ENCODE data around the gene ECI1.

ECI1 gene, protein sequence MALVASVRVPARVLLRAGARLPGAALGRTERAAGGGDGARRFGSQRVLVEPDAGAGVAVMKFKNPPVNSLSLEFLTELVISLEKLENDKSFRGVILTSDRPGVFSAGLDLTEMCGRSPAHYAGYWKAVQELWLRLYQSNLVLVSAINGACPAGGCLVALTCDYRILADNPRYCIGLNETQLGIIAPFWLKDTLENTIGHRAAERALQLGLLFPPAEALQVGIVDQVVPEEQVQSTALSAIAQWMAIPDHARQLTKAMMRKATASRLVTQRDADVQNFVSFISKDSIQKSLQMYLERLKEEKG

DNA sequence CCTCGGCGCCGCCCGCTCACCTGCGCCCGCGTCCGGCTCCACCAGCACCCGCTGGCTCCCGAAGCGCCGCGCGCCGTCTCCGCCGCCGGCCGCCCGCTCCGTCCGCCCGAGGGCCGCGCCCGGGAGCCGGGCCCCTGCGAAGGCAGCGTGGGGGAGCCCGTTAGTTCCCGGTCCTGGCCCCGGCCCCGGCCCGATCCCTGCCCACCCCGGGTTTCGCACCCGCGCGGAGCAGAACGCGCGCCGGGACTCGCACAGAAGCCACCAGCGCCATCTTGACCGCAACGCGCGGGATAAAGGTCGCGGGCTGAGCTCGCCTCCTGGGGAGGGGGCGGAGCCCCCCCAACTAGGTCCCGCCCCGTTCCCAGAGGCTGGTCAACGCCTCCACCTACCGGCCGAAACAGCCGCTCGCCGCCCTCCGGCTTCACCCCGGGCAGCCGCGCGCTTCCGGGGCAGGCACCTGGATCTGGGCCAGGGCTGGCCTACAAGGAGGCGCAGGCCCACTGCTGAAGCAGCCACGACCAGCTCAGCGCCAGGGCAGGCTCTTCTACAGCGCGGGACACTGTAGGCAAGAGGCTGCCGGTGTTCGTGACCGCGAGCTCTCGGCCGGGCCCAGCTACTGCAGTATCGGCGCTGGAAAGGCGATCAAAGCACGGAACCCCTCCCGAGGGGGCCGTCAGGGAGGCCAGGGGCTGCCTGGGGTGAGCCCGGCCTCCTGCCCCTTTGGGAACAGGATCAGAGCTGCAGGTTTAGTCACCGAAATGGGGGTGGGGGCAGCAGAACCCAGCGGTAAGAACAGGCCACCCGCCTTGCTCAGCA is at the start of gene ECI1:
Gene ECI1, minus strand, starts transcription at position 292 of the 816 bp plus-strand sequence. Its CDS starts 21 bp downstream, at position 271.
- peak; percentile 73 to 85 (median 81) for DNase-seq (ENCODE audit: low read depth in 2 of 3, low spot score in 1 of 3)

DNA sequence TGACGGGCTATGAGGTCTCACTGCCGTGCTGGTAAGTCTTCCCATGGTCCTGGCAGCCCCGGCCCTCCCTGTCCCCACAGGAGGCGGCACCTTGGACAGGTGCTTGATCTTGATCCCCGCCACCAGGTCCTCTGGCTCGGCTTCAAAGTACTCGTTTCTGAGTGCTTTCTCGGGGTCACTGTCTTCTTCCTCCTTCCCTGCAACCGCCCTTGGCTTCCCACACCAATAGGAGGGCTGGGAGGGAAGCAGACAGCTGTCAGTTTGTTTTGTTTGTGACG is 48.5 kb upstream of the ECI1 start:
- DNase-seq (ENCODE audit: low read depth in 2 of 3, low spot score in 1 of 3), result no peak

DNA sequence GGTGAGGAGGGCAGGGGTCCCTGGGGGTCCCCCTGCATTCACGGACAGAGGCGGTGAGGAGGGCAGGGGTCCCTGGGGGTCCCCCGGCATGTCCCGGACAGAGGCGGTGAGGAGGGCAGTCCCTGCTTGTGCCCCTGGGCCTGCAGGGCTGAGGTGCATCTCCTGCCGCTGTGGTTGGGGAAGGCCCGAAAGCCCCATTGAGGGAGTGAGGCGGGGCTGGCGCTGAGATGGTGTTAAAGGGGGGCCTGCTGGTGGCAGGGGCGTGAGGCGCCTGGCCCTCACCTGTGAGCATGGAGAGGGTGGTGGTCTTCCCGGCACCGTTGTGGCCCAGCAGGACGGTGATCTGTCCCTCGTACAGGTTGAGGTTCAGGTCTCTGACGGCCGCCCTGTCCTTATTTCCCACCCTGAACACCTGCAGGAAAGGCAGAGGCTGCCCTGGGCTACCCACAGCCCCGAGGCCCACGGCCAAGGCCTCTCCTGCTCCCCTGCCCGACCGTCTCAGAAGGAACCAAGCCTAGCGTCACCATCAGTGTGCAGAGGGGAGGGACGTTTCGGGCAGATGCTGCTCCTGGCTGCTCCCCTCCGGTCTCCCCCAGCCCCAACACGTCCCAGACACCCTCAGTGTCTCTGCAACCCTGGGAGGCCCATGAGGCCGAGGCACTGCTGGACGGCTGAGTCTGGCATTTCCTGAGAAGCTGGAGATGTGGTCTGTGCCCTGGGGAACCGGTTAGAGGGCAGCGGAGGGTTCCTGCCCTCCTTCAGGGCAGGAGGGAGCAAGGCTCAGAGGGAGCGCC is 47.9 kb upstream of the ECI1 start:
- DNase-seq (ENCODE audit: low read depth in 2 of 3, low spot score in 1 of 3), result no peak

DNA sequence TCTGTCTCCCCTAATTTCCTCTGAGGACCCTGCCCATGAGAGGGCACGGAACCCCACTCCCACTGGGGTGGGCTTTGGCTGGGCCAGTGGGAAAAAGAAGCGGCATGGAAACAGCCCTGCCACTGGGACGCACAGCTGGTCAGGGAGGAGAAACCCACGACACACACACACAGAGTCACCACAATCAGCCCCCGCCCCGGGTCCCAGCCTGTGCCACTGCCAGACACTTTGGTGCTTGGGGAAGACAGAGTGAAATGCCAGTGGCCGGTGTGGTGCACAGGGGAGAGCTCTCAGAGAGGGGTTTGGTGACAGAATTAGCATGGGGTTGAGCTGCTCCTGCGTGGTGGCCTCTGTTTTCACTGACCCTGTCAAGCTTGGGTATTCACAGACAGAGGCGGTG is 47.2 kb upstream of the ECI1 start:
- DNase-seq (ENCODE audit: low read depth in 2 of 3, low spot score in 1 of 3), result no peak

DNA sequence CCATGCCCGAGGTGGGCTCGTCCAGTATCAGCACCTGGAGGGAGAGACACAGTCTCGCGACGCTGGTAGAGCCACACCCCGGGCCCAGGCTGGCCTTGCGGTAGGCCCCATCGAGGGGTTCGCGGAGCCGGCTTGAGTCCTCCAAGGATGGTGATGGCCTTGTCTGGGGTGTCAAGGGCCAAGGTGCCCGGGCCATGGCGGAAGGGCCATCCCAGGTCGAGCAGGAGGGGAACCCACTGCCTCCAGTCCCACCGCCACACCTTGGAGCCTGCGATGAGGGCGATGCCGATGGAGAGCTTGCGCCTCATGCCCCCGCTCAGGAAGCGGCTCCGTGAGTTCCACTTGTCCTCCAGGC is 46.1 kb upstream of the ECI1 start:
- DNase-seq (ENCODE audit: low read depth in 2 of 3, low spot score in 1 of 3), result no peak

DNA sequence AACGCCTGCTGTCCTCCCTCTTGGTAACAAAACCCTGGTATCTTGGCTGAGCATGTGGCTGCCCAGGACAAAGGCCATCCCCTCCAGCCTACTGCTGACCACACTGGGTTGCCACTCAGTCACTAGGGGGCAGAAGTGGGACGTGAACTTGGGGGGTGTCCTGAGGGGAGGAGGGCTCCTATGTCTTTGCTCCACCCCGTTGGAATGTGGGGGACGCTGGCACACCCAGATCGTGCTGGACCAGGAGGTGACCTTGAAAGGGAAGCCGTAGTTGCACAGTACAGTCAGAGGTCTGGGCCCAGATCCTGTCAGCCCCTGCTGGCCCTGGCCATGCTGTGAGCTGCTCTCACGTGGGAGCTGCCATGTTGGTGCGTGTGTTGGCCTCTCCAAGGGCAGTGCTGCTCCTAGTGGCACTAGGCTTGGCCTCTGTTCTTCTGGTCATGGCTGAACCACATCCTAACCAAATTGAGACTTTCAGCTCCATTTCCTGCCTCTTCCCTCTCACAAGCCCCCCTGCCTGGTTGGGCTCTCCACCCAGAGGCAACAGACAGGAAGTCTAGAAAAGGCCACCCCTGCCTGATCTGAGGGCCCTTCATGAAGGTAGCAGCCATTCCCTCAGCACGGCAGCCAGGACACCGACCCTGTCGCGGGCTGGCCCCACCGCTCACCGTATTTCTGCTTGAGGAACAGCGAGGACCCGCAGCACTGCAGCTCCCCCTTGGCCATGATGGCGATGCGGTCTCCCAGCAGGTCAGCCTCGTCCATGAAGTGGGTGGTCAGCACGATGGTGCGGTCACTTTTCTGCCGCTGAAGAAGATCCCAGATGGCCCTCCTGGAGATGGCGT is 45.5 kb upstream of the ECI1 start:
- DNase-seq (ENCODE audit: low read depth in 2 of 3, low spot score in 1 of 3), result peak in 2 of 3 donors; percentile 5 to 7

DNA sequence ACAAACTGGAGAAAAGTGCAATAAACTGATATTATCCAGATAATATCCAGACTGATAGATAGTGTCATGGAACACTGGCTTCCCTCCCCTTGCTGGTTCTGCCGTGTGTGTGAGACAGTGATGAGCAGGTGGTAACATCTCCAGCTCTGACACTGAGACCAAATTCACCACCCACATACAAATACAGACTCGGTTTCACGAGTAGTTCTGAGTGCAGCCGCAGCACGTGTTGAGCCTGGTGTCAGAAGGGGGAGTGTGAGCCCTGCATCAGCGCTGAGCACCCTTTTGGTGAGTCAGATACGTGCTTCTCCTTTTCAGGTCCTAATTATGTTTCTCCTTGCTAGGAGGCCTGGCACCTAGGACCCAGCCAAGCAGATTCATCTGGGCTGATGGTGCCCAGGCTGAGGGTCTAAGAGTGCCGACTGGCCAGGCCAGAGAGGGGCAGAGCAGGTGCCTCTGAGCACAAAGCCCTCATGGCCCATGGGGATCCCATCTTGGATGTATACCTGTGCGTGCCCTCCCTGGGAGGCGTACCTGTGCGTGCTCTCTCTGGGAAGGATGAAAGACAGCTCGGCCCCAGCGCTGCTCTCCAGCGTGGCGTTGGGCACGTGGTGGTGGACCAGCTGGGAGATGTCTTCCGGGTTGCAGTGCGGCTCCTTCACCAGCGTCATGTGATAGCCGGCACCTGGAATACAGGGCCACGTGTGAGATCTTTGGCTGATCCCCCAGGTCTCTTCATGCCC is 43.8 kb upstream of the ECI1 start:
- no peak for DNase-seq (ENCODE audit: low read depth in 2 of 3, low spot score in 1 of 3)

DNA sequence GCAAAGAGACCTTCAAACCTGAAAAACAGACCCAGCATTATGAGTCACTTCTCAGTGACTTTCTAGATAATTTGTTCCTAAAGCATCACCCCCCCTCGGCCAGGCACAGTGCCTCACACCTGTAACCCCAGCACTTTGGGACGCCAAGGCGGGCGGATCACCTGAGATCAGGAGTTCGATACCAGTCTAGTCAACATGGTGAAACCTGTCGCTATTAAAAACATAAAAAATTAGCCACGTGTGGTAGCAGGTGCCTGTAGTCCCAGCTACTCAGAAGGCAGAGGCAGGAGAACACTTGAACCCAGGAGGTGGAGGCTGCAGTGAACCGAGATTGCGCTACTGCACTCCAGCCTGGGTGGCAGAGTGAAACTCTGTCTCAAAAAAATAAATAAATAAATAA is 40.8 kb upstream of the ECI1 start:
- no peak for DNase-seq (ENCODE audit: low read depth in 2 of 3, low spot score in 1 of 3)

DNA sequence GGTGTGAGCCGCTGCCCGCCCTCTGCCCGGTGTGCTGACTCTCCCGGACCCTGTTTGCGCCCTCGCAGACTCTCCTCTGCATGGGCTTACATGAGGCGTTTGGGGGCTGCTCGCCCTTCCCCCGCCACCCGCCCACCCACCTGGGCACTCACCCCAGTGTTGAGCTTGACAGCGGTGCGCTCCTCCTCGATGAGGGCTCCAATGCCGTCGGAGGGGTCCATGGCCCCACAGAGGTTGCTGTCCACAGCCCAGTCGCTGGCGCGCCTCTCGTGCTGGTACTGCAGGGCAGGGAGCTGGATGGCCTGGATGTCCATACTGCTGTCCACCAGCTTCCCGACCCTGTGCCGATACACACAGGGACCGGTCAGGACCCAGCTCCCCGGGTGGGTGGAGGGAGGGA is 37.9 kb upstream of the ECI1 start:
- DNase-seq (ENCODE audit: low read depth in 2 of 3, low spot score in 1 of 3), result no peak

DNA sequence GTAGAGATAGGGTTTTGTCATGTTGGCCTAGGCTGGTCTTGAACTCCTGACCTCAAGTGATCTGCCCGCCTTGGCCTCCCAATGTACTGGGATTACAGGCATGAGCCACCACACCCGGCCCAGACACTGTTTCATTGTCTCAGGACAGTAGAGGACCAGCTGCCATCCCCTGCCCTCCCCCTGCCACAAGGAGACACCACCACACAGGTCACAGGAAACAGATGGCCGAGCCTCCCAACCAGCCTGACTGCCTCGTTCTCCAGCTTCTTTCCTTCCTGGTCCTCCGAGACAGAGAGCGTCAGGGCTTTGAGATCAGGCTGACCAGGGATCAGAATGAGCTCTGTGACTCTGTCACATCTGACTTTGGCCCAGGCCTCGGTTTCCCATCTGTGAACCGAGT is 37.3 kb upstream of the ECI1 start:
- no peak for DNase-seq (ENCODE audit: low read depth in 2 of 3, low spot score in 1 of 3)

DNA sequence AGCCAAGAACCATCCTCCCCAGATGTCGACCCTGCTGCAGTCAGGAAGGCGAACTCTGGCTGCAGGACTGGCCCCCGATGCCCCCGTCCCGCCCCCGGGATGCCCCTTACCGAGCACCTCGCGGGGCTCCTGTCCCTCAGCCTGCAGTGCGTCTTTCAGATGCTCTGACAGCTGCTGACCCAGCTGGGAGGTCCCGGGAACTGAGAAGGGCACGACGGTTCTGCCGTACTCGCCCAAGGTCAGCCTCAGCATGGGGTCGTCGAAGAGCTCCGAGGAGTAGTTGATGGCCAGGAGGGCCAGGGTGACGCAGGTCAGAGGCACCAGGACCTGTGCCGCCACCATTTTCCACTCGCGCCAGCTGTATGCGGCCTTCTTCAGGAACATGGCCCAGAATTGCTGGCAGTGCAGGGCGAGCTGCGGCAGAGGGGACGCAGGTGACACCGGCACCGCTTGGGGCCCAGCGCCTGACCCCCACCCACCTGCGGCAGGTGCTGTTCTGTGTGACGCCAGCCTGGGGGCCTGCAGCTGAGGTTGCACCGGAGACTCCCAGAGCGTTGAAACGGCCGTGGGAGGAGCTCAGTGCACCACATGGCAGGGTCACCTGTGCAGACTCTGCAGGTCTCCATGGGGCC is 36.6 kb upstream of the ECI1 start:
- DNase-seq (ENCODE audit: low read depth in 2 of 3, low spot score in 1 of 3), result no peak

DNA sequence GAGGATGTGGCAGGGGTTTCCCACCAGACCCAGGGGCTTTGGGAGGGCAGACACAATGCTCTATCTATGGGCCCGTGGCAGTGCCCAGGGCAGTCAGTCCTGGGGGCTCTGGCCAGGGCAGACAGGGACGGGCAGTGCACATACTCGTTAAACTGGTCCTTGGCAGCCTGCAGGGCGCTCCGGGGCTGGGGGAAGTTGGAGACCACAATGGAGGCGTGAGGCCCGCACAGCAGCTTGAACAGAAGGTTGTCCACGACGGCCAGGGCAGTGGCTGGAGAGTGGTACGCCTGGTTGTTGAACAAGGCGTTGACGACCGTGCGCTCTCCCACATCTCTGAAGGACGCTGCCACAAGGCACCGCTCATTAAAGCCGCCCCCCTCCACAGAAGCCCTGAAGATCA is 35.2 kb upstream of the ECI1 start:
- no peak for DNase-seq (ENCODE audit: low read depth in 2 of 3, low spot score in 1 of 3)

DNA sequence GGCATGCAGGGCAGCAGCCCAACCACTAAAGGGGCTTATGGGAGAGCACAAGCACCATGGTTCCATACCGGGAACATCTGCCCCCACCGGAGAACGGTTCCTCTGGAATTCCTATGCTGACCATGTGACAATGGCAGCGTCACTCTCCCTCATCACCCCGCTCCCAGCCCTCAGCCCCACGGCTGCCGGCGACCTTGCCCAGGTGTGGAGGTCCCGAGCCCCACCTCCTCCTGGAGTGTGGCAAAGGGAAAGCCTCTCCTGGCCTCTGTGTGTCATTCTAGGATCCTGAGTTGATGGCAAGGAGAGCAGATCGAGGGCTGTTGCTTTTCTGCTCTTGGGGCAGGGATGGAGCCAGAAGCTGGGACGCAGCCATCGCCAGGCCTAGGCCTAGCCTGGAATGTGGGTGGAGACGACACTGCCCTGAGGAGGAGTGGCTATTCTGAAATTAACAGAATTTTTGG is 34.4 kb upstream of the ECI1 start:
- no peak for DNase-seq (ENCODE audit: low read depth in 2 of 3, low spot score in 1 of 3)

DNA sequence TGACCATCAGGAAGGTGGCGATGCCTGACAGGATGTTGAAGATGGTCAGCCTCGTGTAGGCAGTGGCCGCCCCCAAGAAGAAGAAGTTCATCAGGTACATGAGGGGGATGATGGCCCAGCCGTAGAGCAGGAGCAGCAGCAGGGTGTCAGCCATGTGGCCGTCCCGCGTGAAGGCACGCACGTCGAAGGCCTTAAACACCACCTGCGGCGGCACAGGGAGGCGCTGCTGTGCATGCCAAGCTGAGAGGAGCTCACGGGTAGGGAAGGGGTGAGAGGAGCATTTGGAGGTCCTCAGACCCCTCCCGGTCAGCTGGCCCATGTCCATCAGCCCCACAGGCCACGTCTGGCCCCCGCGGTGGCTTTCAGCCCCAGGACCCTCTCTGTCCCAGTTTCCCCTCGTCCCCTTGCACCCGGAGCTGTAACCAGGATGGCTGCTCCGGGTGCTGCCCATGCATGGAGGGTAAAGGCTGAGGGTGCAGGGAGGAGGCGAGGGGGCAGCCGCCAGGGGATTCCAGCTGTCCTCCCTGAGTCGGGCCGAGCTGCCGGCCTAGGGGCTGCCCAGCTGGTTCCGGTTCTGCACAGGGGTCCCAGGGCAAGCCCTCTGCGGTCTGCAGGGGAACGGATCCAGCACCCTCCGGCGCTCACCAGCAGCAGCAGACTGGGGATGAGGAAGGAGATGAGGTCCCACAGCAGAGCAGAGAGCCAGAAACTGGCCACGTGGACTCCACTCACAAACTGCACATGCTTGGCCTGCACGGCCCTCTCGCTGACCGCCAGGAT is 33.6 kb upstream of the ECI1 start:
- no peak for DNase-seq (ENCODE audit: low read depth in 2 of 3, low spot score in 1 of 3)

DNA sequence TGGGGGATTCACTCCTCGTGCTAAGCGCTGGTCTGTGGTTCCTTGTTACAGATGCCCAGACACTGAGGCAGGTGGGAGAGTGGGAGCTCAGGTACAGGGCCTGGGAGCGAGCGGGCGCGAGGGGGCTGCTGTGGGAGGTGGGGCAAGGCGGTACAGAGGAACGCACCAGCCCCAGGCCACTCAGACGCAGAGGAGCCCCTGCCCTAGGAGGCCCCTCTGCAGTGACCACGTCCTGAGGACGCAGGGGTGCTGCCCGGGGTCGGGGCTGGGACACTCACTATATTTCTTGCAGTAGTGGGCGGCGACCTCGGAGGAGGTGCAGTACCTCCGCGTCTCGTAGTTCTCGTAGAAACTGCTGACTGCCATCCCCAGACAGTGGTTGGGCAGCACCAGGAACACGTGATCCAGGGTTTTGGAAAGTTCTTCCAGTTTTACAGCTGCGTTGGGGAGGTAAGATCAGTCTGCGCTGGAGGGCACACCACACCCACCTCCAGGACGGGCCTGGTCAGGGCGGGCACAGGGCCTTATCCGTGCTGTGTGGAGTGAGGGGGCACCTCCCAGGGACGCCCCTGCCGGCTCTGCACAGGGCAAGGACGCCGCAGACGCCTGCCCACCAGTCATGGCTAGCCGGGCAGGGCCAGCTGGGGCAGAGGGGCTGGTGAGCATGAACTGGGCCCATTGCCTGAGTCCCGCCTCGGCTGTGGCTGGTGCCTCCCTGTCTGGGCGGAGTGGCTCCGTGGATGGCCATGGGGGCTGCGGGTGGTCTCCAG is 32.8 kb upstream of the ECI1 start:
- no peak for DNase-seq (ENCODE audit: low read depth in 2 of 3, low spot score in 1 of 3)

DNA sequence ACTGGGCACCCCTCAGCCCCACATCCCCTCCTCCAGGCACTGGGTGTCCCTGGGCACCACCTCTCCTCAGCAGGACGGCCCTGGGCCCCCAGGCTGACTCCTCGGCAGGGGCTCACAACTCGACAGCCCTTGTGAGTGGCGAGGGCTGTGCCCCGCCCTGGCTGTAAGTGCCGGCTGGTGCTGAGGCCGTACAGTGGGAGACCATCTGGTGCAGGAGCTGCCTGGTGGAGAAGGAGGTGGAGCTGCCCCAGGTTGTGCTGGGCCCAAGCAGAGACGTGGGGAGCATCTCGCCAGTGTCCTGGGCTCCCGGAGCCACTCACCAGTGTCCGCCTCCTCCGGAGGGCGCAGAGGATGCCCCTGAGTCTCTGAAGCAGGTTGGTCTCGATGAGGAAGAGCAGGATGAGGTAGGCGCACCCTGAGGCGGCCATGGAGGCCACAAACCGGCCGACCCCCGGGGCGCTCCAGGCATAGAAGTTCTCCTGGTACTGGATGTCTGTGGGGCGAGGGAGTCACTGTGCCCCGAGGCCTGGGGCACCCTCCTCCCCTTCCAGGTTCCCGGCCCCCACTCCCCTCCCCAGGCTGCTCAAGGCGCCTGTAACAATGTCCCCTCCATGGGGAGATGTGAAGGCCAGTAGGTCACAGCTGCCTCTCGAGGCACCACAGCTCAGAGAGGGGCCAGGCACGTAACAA is 31.6 kb upstream of the ECI1 start:
- DNase-seq (ENCODE audit: low read depth in 2 of 3, low spot score in 1 of 3), result no peak

DNA sequence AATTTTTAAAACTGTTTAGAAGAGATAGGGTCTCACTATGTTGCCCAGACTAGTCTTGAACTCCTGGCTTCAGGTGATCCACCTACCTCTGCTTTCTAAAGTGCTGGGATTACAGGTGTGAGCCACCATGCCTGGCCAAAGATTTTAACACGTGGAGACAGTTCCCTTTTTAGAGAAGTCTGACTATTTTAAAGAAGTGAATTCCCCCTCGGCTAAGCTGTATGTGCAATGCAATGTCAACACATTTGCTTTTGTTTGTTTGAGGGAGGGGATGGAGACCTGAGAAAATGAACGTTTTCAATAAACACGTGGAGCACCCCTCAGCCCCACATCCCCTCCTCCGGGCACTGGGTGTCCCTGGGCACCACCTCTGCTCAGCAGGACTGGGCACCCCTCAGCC is 30.9 kb upstream of the ECI1 start:
- DNase-seq (ENCODE audit: low read depth in 2 of 3, low spot score in 1 of 3), result no peak

DNA sequence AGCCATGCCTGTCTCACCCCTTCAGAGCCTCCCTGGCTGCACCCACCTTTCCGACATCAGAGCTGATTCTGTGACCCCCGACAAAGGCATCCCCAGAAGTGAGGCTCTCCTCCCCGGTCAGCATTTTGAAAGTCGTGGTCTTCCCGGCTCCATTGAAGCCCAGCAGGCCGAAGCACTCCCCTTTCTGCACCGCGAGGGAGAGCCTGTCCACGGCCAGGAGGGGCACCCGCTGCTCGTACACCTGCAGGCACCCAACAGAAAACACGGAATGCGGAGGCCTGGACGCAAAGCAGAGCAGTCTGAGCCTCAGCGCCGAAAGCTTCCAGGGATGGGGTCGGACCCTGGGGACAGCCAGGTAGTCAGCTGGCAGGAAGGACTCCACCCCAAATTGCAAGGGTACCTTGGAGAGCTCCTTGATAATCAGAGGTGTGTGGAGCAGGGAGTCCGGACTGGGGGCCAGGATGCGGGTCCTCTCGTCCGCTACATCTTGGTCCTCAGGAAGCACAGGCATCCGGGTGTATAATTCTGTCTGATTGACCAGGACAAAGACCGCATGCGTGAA is 29.7 kb upstream of the ECI1 start:
- no peak for DNase-seq (ENCODE audit: low read depth in 2 of 3, low spot score in 1 of 3)

Measured in stimulated activated CD4-positive, alpha-beta T cell treated with anti-CD3 and anti-CD28 coated beads, Interleukin-12 subunit alpha, Interleukin-12 subunit beta, amount 100 ng/mL, for 48 hours (primary cell).